MCF 10A (cell line): ENCODE results near the gene KCNT1. TPM values are rescaled to one million over a fixed set of nuclear protein-coding genes. Genes with fewer than 3 reads are reported as not detected.
"Not testable (repeated sequence)": the region's sequence is repeated elsewhere in the genome, so short reads cannot be mapped to it uniquely, and the experiment has no call there.

Source experiments
- BruUV-seq: library from RNA; stranded (reverse); fragments of 400-500 nt; replicated peaks from 2 replicates; lab custom pipeline; 2021; lab: Mats Ljungman, UMichigan
- CTCF ChIA-PET: fragments of 300-600 bp; sonication (Branson Sonifier 250); formaldehyde crosslinking; extraction: SDS; loops from one replicate; lab custom pipeline; 2021; ENCODE audit warnings: antibody characterized with exemption, inconsistent platforms; lab: Yijun Ruan, JAX
- POLR2A ChIA-PET: fragments of 300-600, 350-650 bp; sonication (Branson Sonifier 250); formaldehyde crosslinking; extraction: SDS; loops from one replicate; lab custom pipeline; 2020; ENCODE audit warnings: antibody characterized with exemption, inconsistent platforms; lab: Yijun Ruan, JAX
- DNase-seq: peaks from one replicate; pipeline ENCODE4 v3.0.0-alpha.2; 2018; ENCODE audit not compliant: unreplicated experiment
- H3K27ac Mint-ChIP-seq: one replicate; pipeline ENCODE4 v1.8.0; 2022; ENCODE audit warnings: mild to moderate bottlenecking, low read depth, mixed read lengths; ENCODE audit not compliant: unreplicated experiment
- H3K27me3 Mint-ChIP-seq: one replicate; pipeline ENCODE4 v1.8.0; 2022; ENCODE audit warnings: mixed read lengths; ENCODE audit not compliant: insufficient read depth, unreplicated experiment
- H3K36me3 Mint-ChIP-seq: one replicate; pipeline ENCODE4 v1.8.0; 2022; ENCODE audit warnings: mild to moderate bottlenecking, moderate library complexity, mixed read lengths; ENCODE audit not compliant: insufficient read depth, unreplicated experiment
- H3K4me1 Mint-ChIP-seq: one replicate; pipeline ENCODE4 v1.8.0; 2022; ENCODE audit warnings: mixed read lengths; ENCODE audit not compliant: insufficient read depth, unreplicated experiment
- H3K4me3 Mint-ChIP-seq: one replicate; pipeline ENCODE4 v1.8.0; 2022; ENCODE audit warnings: mild to moderate bottlenecking, moderate library complexity, mixed read lengths; ENCODE audit not compliant: unreplicated experiment
- H3K9me3 Mint-ChIP-seq: one replicate; pipeline ENCODE4 v1.8.0; 2022; ENCODE audit warnings: mixed read lengths; ENCODE audit not compliant: unreplicated experiment
- intact Hi-C: fragments of 100-400 bp; cut with micrococcal nuclease; formaldehyde crosslinking; loops from 2 replicates; pipeline ENCODE4 v1.14.1; 2022
- total RNA-seq: library from RNA; stranded (reverse); gene quantifications from 2 replicates; pipeline ENCODE4 v1.2.3, GENCODE V29; 2022
- TF ChIP-seq, protein P1 (sequence below): fragments of 200-600 bp; IDR thresholded peaks from one replicate; pipeline ENCODE4 v1.8.0; 2022; ENCODE audit warnings: antibody characterized with exemption, mild to moderate bottlenecking; ENCODE audit not compliant: unreplicated experiment

The KCNT1 gene
- total RNA-seq, 1 experiment from 2014 or later: not detected

DNA sequence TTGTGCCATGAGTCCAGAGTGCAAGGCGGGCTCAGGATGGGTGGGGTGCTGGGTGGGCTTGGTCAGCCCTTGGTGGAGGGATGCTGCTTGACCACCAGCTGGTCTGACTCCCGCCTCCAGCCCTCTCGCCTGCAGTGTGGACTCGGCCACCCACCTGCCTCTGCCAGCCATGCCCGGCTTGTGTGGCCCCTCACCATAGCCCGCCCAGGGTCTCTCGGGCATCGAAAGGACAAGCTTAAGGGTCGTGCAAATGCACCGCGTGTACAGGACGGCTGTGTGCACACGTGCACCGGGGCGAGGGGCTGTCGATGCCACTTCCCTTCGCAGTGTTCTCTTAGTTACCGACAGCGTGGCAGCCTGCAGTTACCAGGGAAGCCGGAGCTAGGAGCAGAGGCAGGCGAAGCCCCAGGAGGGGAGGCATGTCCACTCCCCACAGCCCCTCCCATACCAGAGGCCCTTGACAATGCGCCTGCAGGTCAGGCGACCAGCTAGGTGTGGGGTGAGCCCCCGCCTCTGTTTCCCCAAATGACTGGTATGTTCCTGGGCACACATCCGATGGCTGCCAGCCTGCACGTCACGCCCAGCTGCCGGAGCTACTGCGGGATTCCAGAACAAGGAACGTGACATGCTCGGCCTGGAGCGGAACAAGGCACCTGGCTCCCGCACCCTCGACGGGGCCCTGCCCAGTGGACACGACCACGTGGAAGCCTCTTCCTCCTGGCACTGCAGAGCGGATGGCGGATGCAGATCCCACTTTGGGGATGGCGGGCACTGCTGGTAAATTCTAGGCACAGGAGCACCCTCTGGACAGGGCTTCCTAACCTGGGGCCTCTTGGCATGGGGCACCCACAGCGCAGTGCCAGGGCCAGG lies 31.0 kb upstream of the KCNT1 start:
- intact Hi-C loops: no loop called here
- no peaks in the 10 kb centered on the region for H3K4me1 Mint-ChIP-seq
- no peak for DNase-seq
- CTCF ChIA-PET: no interaction called here
- TF ChIP-seq, protein P1, sequence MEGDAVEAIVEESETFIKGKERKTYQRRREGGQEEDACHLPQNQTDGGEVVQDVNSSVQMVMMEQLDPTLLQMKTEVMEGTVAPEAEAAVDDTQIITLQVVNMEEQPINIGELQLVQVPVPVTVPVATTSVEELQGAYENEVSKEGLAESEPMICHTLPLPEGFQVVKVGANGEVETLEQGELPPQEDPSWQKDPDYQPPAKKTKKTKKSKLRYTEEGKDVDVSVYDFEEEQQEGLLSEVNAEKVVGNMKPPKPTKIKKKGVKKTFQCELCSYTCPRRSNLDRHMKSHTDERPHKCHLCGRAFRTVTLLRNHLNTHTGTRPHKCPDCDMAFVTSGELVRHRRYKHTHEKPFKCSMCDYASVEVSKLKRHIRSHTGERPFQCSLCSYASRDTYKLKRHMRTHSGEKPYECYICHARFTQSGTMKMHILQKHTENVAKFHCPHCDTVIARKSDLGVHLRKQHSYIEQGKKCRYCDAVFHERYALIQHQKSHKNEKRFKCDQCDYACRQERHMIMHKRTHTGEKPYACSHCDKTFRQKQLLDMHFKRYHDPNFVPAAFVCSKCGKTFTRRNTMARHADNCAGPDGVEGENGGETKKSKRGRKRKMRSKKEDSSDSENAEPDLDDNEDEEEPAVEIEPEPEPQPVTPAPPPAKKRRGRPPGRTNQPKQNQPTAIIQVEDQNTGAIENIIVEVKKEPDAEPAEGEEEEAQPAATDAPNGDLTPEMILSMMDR: no peak
- H3K27ac Mint-ChIP-seq: no peak overlapping the region
- H3K27me3 Mint-ChIP-seq: peaks cover 28% of the 10 kb centered on the region
- no peaks in the 10 kb centered on the region for H3K36me3 Mint-ChIP-seq
- POLR2A ChIA-PET: no interaction called here
- BruUV-seq: no TSS peak
- no peak overlapping the region for H3K4me3 Mint-ChIP-seq
- H3K9me3 Mint-ChIP-seq: no peaks in the 10 kb centered on the region

DNA sequence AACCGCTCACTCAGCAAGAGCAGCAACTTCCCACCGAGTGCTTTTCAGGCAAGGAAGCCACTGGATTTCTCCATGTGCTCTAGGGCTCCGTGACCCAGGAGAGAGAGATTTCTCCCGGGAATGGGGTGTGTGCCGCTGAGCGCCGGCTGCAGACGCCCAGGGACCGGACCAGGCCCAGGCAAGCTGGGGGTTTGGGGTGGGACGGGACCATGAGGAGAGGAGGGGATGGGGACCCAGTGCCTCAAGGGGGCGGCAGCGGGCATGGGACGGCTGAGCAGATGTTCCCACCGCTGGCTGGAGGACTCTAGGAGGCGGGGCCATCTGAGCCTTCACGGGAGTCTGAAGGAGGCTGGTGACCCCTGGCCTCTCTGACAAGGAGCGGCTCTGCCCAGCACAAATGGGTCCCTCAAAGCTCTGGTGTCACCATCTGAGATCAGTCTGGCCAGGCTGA lies 30.4 kb upstream of the KCNT1 start:
- Mint-ChIP-seq H3K4me1 (no peaks in the 10 kb centered on the region), H3K36me3 (no peaks in the 10 kb centered on the region), H3K9me3 (no peaks in the 10 kb centered on the region), H3K27me3 (peaks cover 22% of the 10 kb centered on the region), H3K27ac (no peak overlapping the region), H3K4me3 (no peak overlapping the region)
- ChIA-PET CTCF (no interaction called here), POLR2A (no interaction called here)
- no TSS peak for BruUV-seq
- intact Hi-C loops: no loop called here
- TF ChIP-seq, protein P1: no peak
- DNase-seq: no peak

DNA sequence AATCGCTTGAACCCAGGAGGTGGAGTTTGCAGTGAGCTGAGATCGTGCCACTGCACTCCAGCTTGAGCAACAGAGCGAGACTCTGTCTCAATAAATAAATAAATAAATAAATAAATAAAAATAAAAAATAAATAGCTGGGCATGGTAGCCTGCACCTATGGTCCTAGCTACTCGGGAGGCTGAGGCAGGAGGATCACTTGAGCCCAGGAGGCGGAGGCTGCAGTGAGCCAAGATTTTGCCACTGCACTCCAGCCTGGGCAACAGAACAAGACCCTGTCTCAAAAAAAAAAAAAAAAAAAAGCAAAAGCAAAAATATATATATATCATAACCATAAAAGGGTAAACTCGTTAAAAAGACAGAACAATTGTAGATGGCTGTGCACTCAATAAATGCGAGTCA lies 29.2 kb upstream of the KCNT1 start:
- H3K9me3 Mint-ChIP-seq, BruUV-seq, H3K4me1 Mint-ChIP-seq, intact Hi-C loops, DNase-seq, H3K36me3 Mint-ChIP-seq, POLR2A ChIA-PET, H3K27ac Mint-ChIP-seq, H3K4me3 Mint-ChIP-seq: not testable (repeated sequence)
- CTCF ChIA-PET: interaction anchor here (0.8 kb wide), 1 partner anchor 68 kb away, joined by 3 read pairs; no protein-coding TSS in a partner anchor
- peaks cover 19% of the 10 kb centered on the region for H3K27me3 Mint-ChIP-seq

DNA sequence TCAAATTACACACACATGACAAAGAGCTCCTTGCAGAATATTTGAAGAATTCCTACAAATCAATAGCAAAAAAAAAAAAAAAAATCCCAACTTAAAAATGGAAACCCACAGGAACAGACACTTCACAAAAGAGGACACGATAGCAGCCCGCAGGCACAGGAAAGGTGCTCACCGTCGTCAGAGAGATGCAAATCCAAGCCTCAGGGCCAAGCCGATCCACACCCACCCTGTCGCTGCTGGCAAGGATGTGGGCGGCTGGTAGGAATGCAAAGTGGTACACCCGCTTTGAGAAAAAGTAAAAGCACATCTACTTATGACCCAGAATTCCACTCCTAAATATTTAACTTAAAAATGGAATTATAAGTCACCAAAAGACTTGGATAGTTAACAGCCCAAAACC lies 28.0 kb upstream of the KCNT1 start:
- no peak for DNase-seq
- H3K36me3 Mint-ChIP-seq: no peaks in the 10 kb centered on the region
- H3K4me1 Mint-ChIP-seq: no peaks in the 10 kb centered on the region
- H3K27ac Mint-ChIP-seq: no peak overlapping the region
- ChIA-PET POLR2A (no interaction called here), CTCF (no interaction called here)
- H3K4me3 Mint-ChIP-seq: no peak overlapping the region
- intact Hi-C loops: no loop called here
- H3K27me3 Mint-ChIP-seq: peaks cover 19% of the 10 kb centered on the region
- no TSS peak for BruUV-seq
- no peaks in the 10 kb centered on the region for H3K9me3 Mint-ChIP-seq
- TF ChIP-seq, protein P1: no peak
